K562 (cell line): ENCODE results near the gene ABR. TPM values are rescaled to one million over a fixed set of nuclear protein-coding genes. Genes with fewer than 3 reads are reported as not detected.

Experiments used
- ATAC-seq: fragments of 200-7000 bp; cut with Tn5 transposase; 3 replicates; pipeline ENCODE4 v1.9.1; 2020; ENCODE audit warnings: moderate library complexity
- BruUV-seq: library from RNA; stranded (reverse); fragments of 400-500 nt; replicated peaks from 2 replicates; lab custom pipeline; 2021; lab: Mats Ljungman, UMichigan
- CTCF ChIA-PET: fragments of 300-600 bp; formaldehyde crosslinking; extraction: SDS; loops from one replicate; lab custom pipeline; 2021; ENCODE audit warnings: low intra/inter-chr PET ratio; lab: Yijun Ruan, JAX
- POLR2A ChIA-PET: fragments of 300-600, 350-650 bp; sonication (Branson Sonifier 250); formaldehyde crosslinking; extraction: SDS; loops from one replicate; lab custom pipeline; 2021; ENCODE audit warnings: antibody characterized with exemption, inconsistent platforms; lab: Yijun Ruan, JAX
- DNase-seq, 4 experiments: peaks; one replicate each; pipeline versions ENCODE4 v3.0.0 to v3.0.0-alpha.2; 2011 to 2018; ENCODE audit warnings: low spot score in 3 of 4, mixed read lengths in 3 of 4; ENCODE audit errors: extremely low read depth in 1 of 4
- FAIRE-seq: peaks from 2 replicates; lab custom pipeline; 2011; peaks lifted over from hg19 to GRCh38; lab: Jason Lieb, UNC
- H2AFZ ChIP-seq: 2 replicates; pipeline ENCODE4 v1.6.0; 2011; ENCODE audit warnings: low read depth, low read length, control low read depth, inconsistent platforms
- H3K27ac ChIP-seq: fragments of 200-600 bp; 3 replicates; pipeline ENCODE4 v1.8.0; 2011; ENCODE audit warnings: low read depth, mild to moderate bottlenecking, control low read depth, inconsistent platforms, low read length, moderate library complexity, mixed read lengths; ENCODE audit errors: extremely low read depth
- H3K27me3 ChIP-seq, 2 experiments: fragments of 300-600 bp in 1 of 2; 2 replicates in 1 of 2; 3 replicates in 1 of 2; pipeline versions ENCODE4 v1.6.0 to v1.8.0; 2011; ENCODE audit warnings: inconsistent platforms in 2 of 2, low read length in 2 of 2, mild to moderate bottlenecking in 1 of 2, mixed read lengths in 1 of 2, moderate library complexity in 1 of 2; ENCODE audit not compliant: control insufficient read depth in 2 of 2, insufficient read depth in 2 of 2
- H3K36me3 ChIP-seq: fragments of 300-600 bp; 3 replicates; pipeline ENCODE4 v1.8.0; 2011; ENCODE audit warnings: mild to moderate bottlenecking, low read length, inconsistent platforms; ENCODE audit not compliant: control insufficient read depth, insufficient read depth
- H3K4me1 ChIP-seq, 2 experiments: fragments of 200-600 bp in 1 of 2; replicated peaks in 1 of 2; 2 replicates in 1 of 2; 3 replicates in 1 of 2; pipeline versions ENCODE4 v1.5.1 to v1.8.0; 2011; ENCODE audit warnings: inconsistent platforms in 2 of 2, low read length in 2 of 2, mild to moderate bottlenecking in 1 of 2, mixed read lengths in 1 of 2, moderate library complexity in 1 of 2; ENCODE audit not compliant: control insufficient read depth in 2 of 2, insufficient read depth in 2 of 2
- H3K4me2 ChIP-seq: 2 replicates; pipeline ENCODE4 v1.6.1; 2011; ENCODE audit warnings: low read length, control low read depth, inconsistent platforms, mixed read lengths; ENCODE audit not compliant: insufficient read depth
- H3K4me3 ChIP-seq: fragments of 200-600 bp; sonication (generic), shearing (Covaris generic); 2 replicates; pipeline ENCODE4 v1.5.1; 2016; ENCODE audit warnings: control low read depth, inconsistent platforms
- H3K79me2 ChIP-seq: fragments of 200-600 bp; 3 replicates; pipeline ENCODE4 v1.8.0; 2011; ENCODE audit warnings: low read length, inconsistent platforms; ENCODE audit not compliant: control insufficient read depth, insufficient read depth
- H3K9ac ChIP-seq, 2 experiments: 2 replicates each; pipeline versions ENCODE4 v1.6.0 to v1.6.1; 2011; ENCODE audit warnings: low read depth in 2 of 2, low read length in 2 of 2, control low read depth in 1 of 2, inconsistent platforms in 1 of 2, mild to moderate bottlenecking in 1 of 2, mixed read lengths in 1 of 2; ENCODE audit not compliant: insufficient read depth in 1 of 2
- H3K9me1 ChIP-seq: one replicate; pipeline ENCODE4 v1.6.0; 2011; ENCODE audit warnings: inconsistent platforms, mild to moderate bottlenecking, low read length, moderate library complexity; ENCODE audit not compliant: control insufficient read depth, insufficient read depth
- H3K9me3 ChIP-seq: replicated peaks from 2 replicates; pipeline ENCODE4 v1.5.1; 2011; ENCODE audit warnings: low read depth, low read length, inconsistent platforms; ENCODE audit not compliant: control insufficient read depth, insufficient read depth
- H4K20me1 ChIP-seq: replicated peaks from 2 replicates; pipeline ENCODE4 v1.6.1; 2011; ENCODE audit warnings: low read length, inconsistent platforms, mixed read lengths; ENCODE audit not compliant: control insufficient read depth, insufficient read depth
- ATF3 ChIP-seq, 2 experiments: fragments of 450-650 bp in 1 of 2; sonication (generic) in 1 of 2; formaldehyde crosslinking in 1 of 2; IDR thresholded peaks in 1 of 2; conservative IDR thresholded peaks in 1 of 2; 2 replicates each; pipeline versions ENCODE4 v1.6.1 to v1.8.1; 2016 to 2023; ENCODE audit warnings: mild to moderate bottlenecking in 2 of 2, moderate library complexity in 2 of 2, inconsistent platforms in 1 of 2, missing genetic modification reagents in 1 of 2
- BACH1 ChIP-seq: fragments of 200-800 bp; sonication (Bioruptor generic); IDR thresholded peaks from 2 replicates; pipeline ENCODE4 v1.6.1; 2016; ENCODE audit warnings: missing genetic modification characterization, missing compliant biosample characterization
- NFIX ChIP-seq: fragments of 250-450 bp; sonication (Bioruptor Pico); IDR thresholded peaks from 2 replicates; pipeline ENCODE4 v1.4.0; 2020; ENCODE audit warnings: low read depth, mild to moderate bottlenecking, moderate library complexity
- NRF1 ChIP-seq, 2 experiments: fragments of 450-650 bp; IDR thresholded peaks in 1 of 2; conservative IDR thresholded peaks in 1 of 2; 2 replicates each; pipeline ENCODE4 v1.6.1; 2014; ENCODE audit warnings: mild to moderate bottlenecking in 2 of 2
- RBFOX2 ChIP-seq: fragments of 200-400 bp; formaldehyde crosslinking; IDR thresholded peaks from 2 replicates; pipeline ENCODE4 v1.6.1; 2017; ENCODE audit warnings: low read depth, mild to moderate bottlenecking, low read length, moderate library complexity
- TGIF2 ChIP-seq: sonication (generic); formaldehyde crosslinking; IDR thresholded peaks from 2 replicates; pipeline ENCODE4 v1.8.1; 2022; ENCODE audit warnings: mild to moderate bottlenecking, missing genetic modification reagents, moderate library complexity
- WGBS: fragments of 100-300 bp; shearing (Covaris generic); methylation state at CpG from one replicate; pipeline ENCODE4 v1.1.6; 2016; ENCODE audit warnings: low coverage, mixed read lengths; ENCODE audit not compliant: insufficient coverage; ENCODE audit errors: missing lambda C conversion rate; 5-methylcytosine and 5-hydroxymethylcytosine counted together
- in situ Hi-C: fragments of 300-500 bp; cut with MboI; formaldehyde crosslinking; loops from 4 replicates; pipeline ENCODE4 v1.15.0; 2018; ENCODE audit warnings: inconsistent platforms, mixed read lengths
- intact Hi-C: fragments of 100-400 bp; cut with micrococcal nuclease; formaldehyde crosslinking; loops from 2 replicates; pipeline ENCODE4 v1.14.2; 2022
- polyA plus RNA-seq, 8 experiments: library from polyadenylated mRNA; depleted of rRNA in 4 of 8; stranded (reverse) in 5 of 8; unstranded in 3 of 8; fragments of >200 nt; fragmentation: Nextera tagmentation in 2 of 8; fragmentation: Illumina TruSeq in 1 of 8; extraction: Ambion mirVana in 2 of 8; extraction: Trizol in 1 of 8; gene quantifications; 2 replicates each; pipeline versions ENCODE4 v1.2.1 to v1.2.3, GENCODE V29; 2011 to 2014; ENCODE audit warnings: inconsistent platforms in 1 of 8, missing spikeins in 1 of 8
- total RNA-seq, 7 experiments: library from RNA; depleted of rRNA in 6 of 7; stranded (reverse); fragments of >200 nt in 6 of 7; fragmentation: Illumina TruSeq in 2 of 7; extraction: Trizol in 2 of 7; gene quantifications; 2 replicates each; pipeline versions ENCODE4 v1.2.1 to v1.2.3, GENCODE V29; 2011 to 2021; ENCODE audit warnings: low replicate concordance in 1 of 7

ABR gene
- total and polyA plus RNA-seq, 9 of the 15 experiments (the other 6 are each of a cell fraction or from before 2014, with no cell fraction given): 0.07 to 1.6 (median 0.37) TPM; not detected in 1

GRCh38 chr17:1104222-1104621 lies 75.6 kb downstream of the ABR start (continued):
- TF ChIP-seq RBFOX2 (no peak), BACH1 (tag) (no peak), NRF1 (conservative IDR thresholded peaks at IDR 0.05 in 1 of 2, IDR thresholded peaks at IDR 0.05 in 1 of 2) (no peak), NFIX (no peak)

GRCh38 chr17:1100382-1100781 lies 79.4 kb downstream of the ABR start:
- peaks cover 0 to 5% of the 10 kb centered on the region in 2 experiments; a peak in 2 of 5 replicates for H3K4me1 ChIP-seq
- H3K36me3 ChIP-seq: no peaks in the 10 kb centered on the region
- POLR2A ChIA-PET: interaction anchor here (1.1 kb wide), 1 partner anchor 12 kb away, joined by 6 read pairs; no protein-coding TSS in a partner anchor
- H2AFZ ChIP-seq: no peak overlapping the region
- peak; percentile 39 for TF ChIP-seq ATF3 (IDR thresholded peaks at IDR 0.05)
- no peak for TF ChIP-seq ATF3 (CRISPR knock-in tag; conservative IDR thresholded peaks at IDR 0.05)
- no peak for TF ChIP-seq TGIF2 (CRISPR knock-in tag)
- TF ChIP-seq, all 486 proteins: peak for 1
- DNase-seq (no peak), FAIRE-seq (no peak), ATAC-seq (peak; percentile 50; the same call in 2 of the 3 replicates)
- Histone ChIP-seq H3K9ac (no peak overlapping the region), H3K9me1 (no peaks in the 10 kb centered on the region), H3K4me3 (no peak overlapping the region), H3K79me2 (no peaks in the 10 kb centered on the region), H3K9me3 (no peaks in the 10 kb centered on the region), H3K27ac (no peak overlapping the region), H3K27me3 (peaks cover 19 to 75% of the 10 kb centered on the region in 2 experiments), H4K20me1 (peaks cover under 1% of the 10 kb centered on the region; the same call in 1 of the 2 replicates), H3K4me2 (no peak overlapping the region)
- CTCF ChIA-PET: no interaction called here
- intact Hi-C loops: no loop called here
- in situ Hi-C loops: no loop called here
- no TSS peak for BruUV-seq
- 0% methylated on average over 8 of the region's 11 CpGs for WGBS
